RWPE2 (cell line): ENCODE data around the gene SERPIND1.

ENCODE experiments used
- ATAC-seq: fragments of 200-7000 bp; cut with Tn5 transposase; 3 replicates; pipeline ENCODE4 v1.9.1; 2021; ENCODE audit warnings: low read depth
- DNase-seq: peaks from one replicate; pipeline ENCODE4 v3.0.0-alpha.2; 2020; ENCODE audit warnings: low spot score
- H3K27ac ChIP-seq: fragments of 450-650 bp; 2 replicates; pipeline ENCODE4 v1.5.1; 2017; ENCODE audit warnings: mild to moderate bottlenecking; ENCODE audit not compliant: poor library complexity, severe bottlenecking
- H3K27me3 ChIP-seq: fragments of 250-450 bp; sonication (Bioruptor Pico); 2 replicates; pipeline ENCODE4 v1.5.1; 2021; ENCODE audit warnings: mild to moderate bottlenecking, moderate library complexity; ENCODE audit not compliant: insufficient read depth, poor library complexity, severe bottlenecking
- H3K36me3 ChIP-seq: fragments of 250-450 bp; sonication (Bioruptor Pico); 2 replicates; pipeline ENCODE4 v1.5.1; 2020; ENCODE audit warnings: low read depth, mild to moderate bottlenecking, moderate library complexity
- H3K4me1 ChIP-seq: fragments of 250-450 bp; sonication (Bioruptor Pico); 2 replicates; pipeline ENCODE4 v1.5.1; 2021; ENCODE audit warnings: mild to moderate bottlenecking, moderate library complexity; ENCODE audit not compliant: insufficient read depth, poor library complexity, severe bottlenecking
- H3K4me3 ChIP-seq: fragments of 250-450 bp; sonication (Bioruptor Pico); 2 replicates; pipeline ENCODE4 v1.5.1; 2021; ENCODE audit warnings: mild to moderate bottlenecking, moderate library complexity; ENCODE audit not compliant: severe bottlenecking
- H3K9me3 ChIP-seq: fragments of 250-450 bp; sonication (Bioruptor Pico); 2 replicates; pipeline ENCODE4 v1.5.1; 2021; ENCODE audit warnings: mild to moderate bottlenecking, moderate library complexity; ENCODE audit not compliant: severe bottlenecking
- CTCF ChIP-seq: fragments of 450-650 bp; IDR thresholded peaks from one replicate; pipeline ENCODE4 v1.5.1; 2017; ENCODE audit warnings: mild to moderate bottlenecking, moderate library complexity; ENCODE audit not compliant: poor library complexity, severe bottlenecking

The SERPIND1 gene

GRCh38 chr22:20783844-20784723 is 10.2 kb downstream of the SERPIND1 start:
- Histone ChIP-seq H3K4me1 (peaks cover 5% of the 10 kb centered on the region), H3K27me3 (no peaks in the 10 kb centered on the region), H3K27ac (no peak overlapping the region), H3K36me3 (no peaks in the 10 kb centered on the region; the same call in none of the 2 replicates), H3K4me3 (no peak overlapping the region), H3K9me3 (no peaks in the 10 kb centered on the region)
- peak; percentile 72; the same call in 2 of the 3 replicates for ATAC-seq
- TF ChIP-seq CTCF, result peak; percentile 69
- DNase-seq, result no peak

GRCh38 chr22:20785415-20785814 is 11.5 kb downstream of the SERPIND1 start:
- peaks cover 12% of the 10 kb centered on the region for H3K36me3 ChIP-seq
- DNase-seq (no peak), ATAC-seq (no peak)
- H3K4me1 ChIP-seq, result no peaks in the 10 kb centered on the region
- H3K27ac ChIP-seq, result no peak overlapping the region
- TF ChIP-seq CTCF, result no peak
- H3K9me3 ChIP-seq, result no peaks in the 10 kb centered on the region
- no peak overlapping the region for H3K4me3 ChIP-seq
- no peaks in the 10 kb centered on the region for H3K27me3 ChIP-seq

GRCh38 chr22:20786048-20786447 is 12.1 kb downstream of the SERPIND1 start:
- H3K9me3 ChIP-seq, result no peaks in the 10 kb centered on the region
- H3K27me3 ChIP-seq, result no peaks in the 10 kb centered on the region
- TF ChIP-seq CTCF, result no peak
- DNase-seq, result no peak
- ATAC-seq, result no peak
- no peaks in the 10 kb centered on the region for H3K4me1 ChIP-seq
- no peak overlapping the region for H3K4me3 ChIP-seq
- no peak overlapping the region for H3K27ac ChIP-seq
- H3K36me3 ChIP-seq, result peaks cover 12% of the 10 kb centered on the region

- Histone ChIP-seq H3K4me1 (no peaks in the 10 kb centered on the region), H3K36me3 (peaks cover 12% of the 10 kb centered on the region), H3K4me3 (no peak overlapping the region), H3K27me3 (no peaks in the 10 kb centered on the region), H3K9me3 (no peaks in the 10 kb centered on the region), H3K27ac (no peak overlapping the region)
- ATAC-seq (no peak), DNase-seq (no peak)
- TF ChIP-seq CTCF, result no peak
Measured at GRCh38 chr22:20786536-20786979, 12.6 kb downstream of the SERPIND1 start.

GRCh38 chr22:20787223-20787622 is 13.3 kb downstream of the SERPIND1 start:
- Histone ChIP-seq H3K4me3 (no peak overlapping the region), H3K27ac (no peak overlapping the region), H3K36me3 (peaks cover 12% of the 10 kb centered on the region), H3K4me1 (no peaks in the 10 kb centered on the region), H3K27me3 (no peaks in the 10 kb centered on the region), H3K9me3 (no peaks in the 10 kb centered on the region)
- no peak for DNase-seq
- TF ChIP-seq CTCF, result no peak
- no peak for ATAC-seq
